Measurements from ENCODE around the gene PRKCQ. TPM values are rescaled to one million over a fixed set of nuclear protein-coding genes. Genes with fewer than 3 reads are reported as not detected.

Gene PRKCQ
- total and polyA plus RNA-seq, 2 of the 8 experiments (the other 6 are each of a cell fraction or from before 2014, with no cell fraction given): 9.1 to 22.6 TPM

DNA sequence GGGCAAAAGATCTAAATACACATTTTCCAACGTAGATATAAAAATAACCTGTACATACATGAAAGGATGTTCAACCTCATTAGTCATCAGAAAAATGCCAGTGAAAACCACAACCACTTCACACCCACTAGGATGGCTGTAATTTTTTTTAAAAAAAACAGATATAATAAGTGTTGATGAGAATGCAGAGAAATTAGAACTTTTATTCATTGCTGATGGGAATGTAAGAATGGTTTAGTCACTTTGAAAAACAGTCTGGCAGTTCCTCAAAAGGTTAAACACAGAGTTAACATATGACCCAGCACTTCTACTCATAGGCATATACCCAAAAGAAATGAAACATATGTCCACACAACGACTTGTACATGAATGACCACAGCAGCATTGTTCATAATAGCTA is 32.3 kb upstream of the PRKCQ start:
- H2BK5ac ChIP-seq (ENCODE audit: low read depth, low read length): no peak overlapping the region
- H2BK120ac ChIP-seq (replicated peaks; ENCODE audit: low read depth, low read length): no peak overlapping the region
- FAIRE-seq (no peak), DNase-seq (ENCODE audit: low read depth in 1 of 2, low spot score in 2 of 2) (no peak)
- H3K4ac ChIP-seq (replicated peaks; ENCODE audit: insufficient read length, low read depth, low read length): no peak overlapping the region
- no peak overlapping the region for H3K27ac ChIP-seq (ENCODE audit: low read depth, low read length)
- H4K8ac ChIP-seq (ENCODE audit: extremely low read depth, insufficient read depth, low read length): no peak overlapping the region
- POLR2A ChIA-PET (ENCODE audit: partially characterized antibody): no interaction called here
- no peak overlapping the region for H4K5ac ChIP-seq (ENCODE audit: insufficient read length, low read depth, low read length)
- H2BK12ac ChIP-seq (ENCODE audit: low read depth, low read length): no peak overlapping the region
- H3K36me3 ChIP-seq (ENCODE audit: control insufficient read depth in 2 of 4, insufficient read depth in 4 of 4, low read length in 3 of 4): no peaks in the 10 kb centered on the region; a peak in 1 of 8 replicates
- no peak overlapping the region for H2AK5ac ChIP-seq (ENCODE audit: low read depth, low read length)
- H3K9me3 ChIP-seq (ENCODE audit: insufficient read depth in 2 of 2, low read depth in 1 of 2, low read length in 1 of 2): peaks cover 5 to 6% of the 10 kb centered on the region in 2 experiments; a peak in 3 of 4 replicates
- no peak overlapping the region for H3K4me2 ChIP-seq (ENCODE audit: insufficient read depth in 1 of 2, low read depth in 2 of 2, low read length in 2 of 2)
- no peaks in the 10 kb centered on the region for H3K79me2 ChIP-seq (ENCODE audit: control insufficient read depth in 1 of 2, insufficient read depth in 2 of 2, low read length in 2 of 2)
- 81% methylated on average over 2 of the region's 2 CpGs; no CpG with 5 or more reads in 1 of the 2 experiments for WGBS, 2 experiments (ENCODE audit: extremely low coverage in 1 of 2, insufficient coverage in 1 of 2, insufficient read length in 1 of 2, insufficient replicate concordance in 2 of 2, low coverage in 1 of 2, low lambda C conversion rate in 2 of 2, missing lambda C conversion rate in 1 of 2)
- no peaks in the 10 kb centered on the region for H4K20me1 ChIP-seq (replicated peaks in 1 of 2; ENCODE audit: control insufficient read depth in 1 of 2, insufficient read depth in 2 of 2, low read length in 2 of 2)
- H3K27me3 ChIP-seq (replicated peaks in 1 of 4; ENCODE audit: control insufficient read depth in 3 of 4, extremely low read depth in 1 of 4, insufficient read depth in 3 of 4, low read length in 3 of 4): no peaks in the 10 kb centered on the region
- H3K14ac ChIP-seq (ENCODE audit: insufficient read length): no peak overlapping the region
- no peaks in the 10 kb centered on the region for H3K4me1 ChIP-seq (replicated peaks in 1 of 4; ENCODE audit: control insufficient read depth in 3 of 4, insufficient read depth in 4 of 4, low read length in 3 of 4)
- H3K18ac ChIP-seq (ENCODE audit: extremely low read depth, low read length): no peak overlapping the region
- H3K9ac ChIP-seq (replicated peaks in 1 of 4; ENCODE audit: extremely low read depth in 1 of 4, low read depth in 3 of 4, low read length in 3 of 4): no peak overlapping the region
- no peaks in the 10 kb centered on the region for H3K23me2 ChIP-seq (ENCODE audit: low read depth, low read length)
- H3K56ac ChIP-seq (replicated peaks; ENCODE audit: insufficient read length, low read depth, low read length): no peak overlapping the region
- no peak overlapping the region for H2BK20ac ChIP-seq (ENCODE audit: low read length)
- H3K4me3 ChIP-seq (ENCODE audit: extremely low read depth in 1 of 4, insufficient read depth in 2 of 4, low read depth in 3 of 4, low read length in 4 of 4): no peak overlapping the region
- no peak overlapping the region for H2BK15ac ChIP-seq (ENCODE audit: low read length)
- H3K79me1 ChIP-seq (ENCODE audit: low read depth, low read length): no peaks in the 10 kb centered on the region
- H2AFZ ChIP-seq (ENCODE audit: low read length): no peak overlapping the region
- no peak overlapping the region for H4K91ac ChIP-seq (replicated peaks; ENCODE audit: insufficient read length, low read length)
- H3K23ac ChIP-seq (ENCODE audit: insufficient read length): no peak overlapping the region
- CTCF ChIA-PET (ENCODE audit: partially characterized antibody): interaction anchor here (0.8 kb wide), 1 partner anchor 55 kb away, joined by 4 read pairs; no protein-coding TSS in a partner anchor
- no peak for TF ChIP-seq KDM1A (IDR thresholded peaks at IDR 0.05; ENCODE audit: borderline replicate concordance, low read length)
- no peak for TF ChIP-seq TAF7 (optimal IDR thresholded peaks at IDR 0.05; ENCODE audit: borderline replicate concordance, low read depth, low read length)
- TF ChIP-seq TEAD4 (IDR thresholded peaks at IDR 0.05; ENCODE audit: low read depth, low read length): no peak
- no peak for TF ChIP-seq TCF12 (IDR thresholded peaks at IDR 0.05; ENCODE audit: low read depth, low read length)
- TF ChIP-seq, protein P1, sequence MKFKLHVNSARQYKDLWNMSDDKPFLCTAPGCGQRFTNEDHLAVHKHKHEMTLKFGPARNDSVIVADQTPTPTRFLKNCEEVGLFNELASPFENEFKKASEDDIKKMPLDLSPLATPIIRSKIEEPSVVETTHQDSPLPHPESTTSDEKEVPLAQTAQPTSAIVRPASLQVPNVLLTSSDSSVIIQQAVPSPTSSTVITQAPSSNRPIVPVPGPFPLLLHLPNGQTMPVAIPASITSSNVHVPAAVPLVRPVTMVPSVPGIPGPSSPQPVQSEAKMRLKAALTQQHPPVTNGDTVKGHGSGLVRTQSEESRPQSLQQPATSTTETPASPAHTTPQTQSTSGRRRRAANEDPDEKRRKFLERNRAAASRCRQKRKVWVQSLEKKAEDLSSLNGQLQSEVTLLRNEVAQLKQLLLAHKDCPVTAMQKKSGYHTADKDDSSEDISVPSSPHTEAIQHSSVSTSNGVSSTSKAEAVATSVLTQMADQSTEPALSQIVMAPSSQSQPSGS (IDR thresholded peaks at IDR 0.05; ENCODE audit: low read length): no peak
- no peak for TF ChIP-seq SIX5 (IDR thresholded peaks at IDR 0.05; ENCODE audit: low read depth, low read length)
- no peak for TF ChIP-seq RAD21 (IDR thresholded peaks at IDR 0.05 in 1 of 2, conservative IDR thresholded peaks at IDR 0.05 in 1 of 2; ENCODE audit: low read depth in 2 of 2, low read length in 2 of 2)
- TF ChIP-seq POLR2AphosphoS5 (IDR thresholded peaks at IDR 0.05; ENCODE audit: low read depth, low read length): no peak
- TF ChIP-seq POLR2A (IDR thresholded peaks at IDR 0.05; ENCODE audit: control extremely low read depth in 1 of 2, low read depth in 2 of 2, low read length in 2 of 2): no peak
- TF ChIP-seq, protein P2, sequence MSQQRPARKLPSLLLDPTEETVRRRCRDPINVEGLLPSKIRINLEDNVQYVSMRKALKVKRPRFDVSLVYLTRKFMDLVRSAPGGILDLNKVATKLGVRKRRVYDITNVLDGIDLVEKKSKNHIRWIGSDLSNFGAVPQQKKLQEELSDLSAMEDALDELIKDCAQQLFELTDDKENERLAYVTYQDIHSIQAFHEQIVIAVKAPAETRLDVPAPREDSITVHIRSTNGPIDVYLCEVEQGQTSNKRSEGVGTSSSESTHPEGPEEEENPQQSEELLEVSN (IDR thresholded peaks at IDR 0.05): no peak
- TF ChIP-seq BRCA1 (IDR thresholded peaks at IDR 0.05; ENCODE audit: low read depth, low read length): no peak
- TF ChIP-seq, protein P3, sequence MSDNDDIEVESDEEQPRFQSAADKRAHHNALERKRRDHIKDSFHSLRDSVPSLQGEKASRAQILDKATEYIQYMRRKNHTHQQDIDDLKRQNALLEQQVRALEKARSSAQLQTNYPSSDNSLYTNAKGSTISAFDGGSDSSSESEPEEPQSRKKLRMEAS (IDR thresholded peaks at IDR 0.05): no peak
- TF ChIP-seq YY1 (IDR thresholded peaks at IDR 0.05; ENCODE audit: low read depth, low read length): no peak
